PC-9 (cell line): ENCODE measurements around the gene MYADM.

Experiments used
- EZH2 ChIP-seq: fragments of 200-600 bp; sonication (generic); IDR thresholded peaks from 2 replicates; pipeline ENCODE4 v1.8.0; 2017; ENCODE audit warnings: antibody characterized with exemption, low read depth
- TF ChIP-seq, protein P1 (sequence below): fragments of 200-600 bp; sonication (generic); conservative IDR thresholded peaks from 2 replicates; pipeline ENCODE4 v1.6.1; 2017; ENCODE audit warnings: mixed run types, antibody characterized with exemption, mild to moderate bottlenecking, moderate library complexity

GRCh38 chr19:53898636-53899341, 31.1 kb downstream of the MYADM start:
- TF ChIP-seq, protein P1, sequence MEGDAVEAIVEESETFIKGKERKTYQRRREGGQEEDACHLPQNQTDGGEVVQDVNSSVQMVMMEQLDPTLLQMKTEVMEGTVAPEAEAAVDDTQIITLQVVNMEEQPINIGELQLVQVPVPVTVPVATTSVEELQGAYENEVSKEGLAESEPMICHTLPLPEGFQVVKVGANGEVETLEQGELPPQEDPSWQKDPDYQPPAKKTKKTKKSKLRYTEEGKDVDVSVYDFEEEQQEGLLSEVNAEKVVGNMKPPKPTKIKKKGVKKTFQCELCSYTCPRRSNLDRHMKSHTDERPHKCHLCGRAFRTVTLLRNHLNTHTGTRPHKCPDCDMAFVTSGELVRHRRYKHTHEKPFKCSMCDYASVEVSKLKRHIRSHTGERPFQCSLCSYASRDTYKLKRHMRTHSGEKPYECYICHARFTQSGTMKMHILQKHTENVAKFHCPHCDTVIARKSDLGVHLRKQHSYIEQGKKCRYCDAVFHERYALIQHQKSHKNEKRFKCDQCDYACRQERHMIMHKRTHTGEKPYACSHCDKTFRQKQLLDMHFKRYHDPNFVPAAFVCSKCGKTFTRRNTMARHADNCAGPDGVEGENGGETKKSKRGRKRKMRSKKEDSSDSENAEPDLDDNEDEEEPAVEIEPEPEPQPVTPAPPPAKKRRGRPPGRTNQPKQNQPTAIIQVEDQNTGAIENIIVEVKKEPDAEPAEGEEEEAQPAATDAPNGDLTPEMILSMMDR, result no peak
- no peak for TF ChIP-seq EZH2
